AG04450 (cell line): ENCODE results near the gene PRKCH. TPM values are rescaled to one million over a fixed set of nuclear protein-coding genes. Genes with fewer than 3 reads are reported as not detected.

Source experiments
- CTCF ChIA-PET: fragments of 300-600, 350-600 bp; formaldehyde crosslinking; extraction: SDS; loops from one replicate; lab custom pipeline; 2022; ENCODE audit warnings: antibody characterized with exemption, inconsistent platforms; lab: Charles Lee
- POLR2A ChIA-PET: fragments of 350-600 bp; formaldehyde crosslinking; extraction: SDS; loops from one replicate; lab custom pipeline; 2021; ENCODE audit warnings: antibody characterized with exemption, inconsistent platforms; lab: Yijun Ruan, JAX
- DNase-seq: peaks from one replicate; pipeline ENCODE4 v3.0.0-alpha.2; 2011; ENCODE audit warnings: low read depth, low spot score
- H3K27ac ChIP-seq: one replicate; pipeline ENCODE4 v1.5.1; 2012; ENCODE audit warnings: low read depth, low read length, control low read depth
- H3K27me3 ChIP-seq: one replicate; pipeline ENCODE4 v1.6.0; 2012; ENCODE audit warnings: low read length; ENCODE audit not compliant: control insufficient read depth, insufficient read depth
- H3K4me3 ChIP-seq: 2 replicates; pipeline ENCODE4 v1.5.1; 2011; ENCODE audit warnings: mild to moderate bottlenecking, low read depth, low read length, control low read depth
- H3K9me3 ChIP-seq: 2 replicates; pipeline ENCODE4 v1.5.1; 2012; ENCODE audit warnings: low read length; ENCODE audit not compliant: control insufficient read depth, insufficient read depth
- polyA plus RNA-seq: library from polyadenylated mRNA; depleted of rRNA; stranded (reverse); fragments of >200 nt; gene quantifications from 2 replicates; pipeline ENCODE4 v1.2.3, GENCODE V29; 2011
- TF ChIP-seq, protein P1 (sequence below): IDR thresholded peaks from 2 replicates; pipeline ENCODE4 v1.5.1; 2011; ENCODE audit warnings: low read depth, low read length, control low read depth, inconsistent platforms

The PRKCH gene
- polyA plus RNA-seq, 1 experiment, result 1.6 TPM

DNA sequence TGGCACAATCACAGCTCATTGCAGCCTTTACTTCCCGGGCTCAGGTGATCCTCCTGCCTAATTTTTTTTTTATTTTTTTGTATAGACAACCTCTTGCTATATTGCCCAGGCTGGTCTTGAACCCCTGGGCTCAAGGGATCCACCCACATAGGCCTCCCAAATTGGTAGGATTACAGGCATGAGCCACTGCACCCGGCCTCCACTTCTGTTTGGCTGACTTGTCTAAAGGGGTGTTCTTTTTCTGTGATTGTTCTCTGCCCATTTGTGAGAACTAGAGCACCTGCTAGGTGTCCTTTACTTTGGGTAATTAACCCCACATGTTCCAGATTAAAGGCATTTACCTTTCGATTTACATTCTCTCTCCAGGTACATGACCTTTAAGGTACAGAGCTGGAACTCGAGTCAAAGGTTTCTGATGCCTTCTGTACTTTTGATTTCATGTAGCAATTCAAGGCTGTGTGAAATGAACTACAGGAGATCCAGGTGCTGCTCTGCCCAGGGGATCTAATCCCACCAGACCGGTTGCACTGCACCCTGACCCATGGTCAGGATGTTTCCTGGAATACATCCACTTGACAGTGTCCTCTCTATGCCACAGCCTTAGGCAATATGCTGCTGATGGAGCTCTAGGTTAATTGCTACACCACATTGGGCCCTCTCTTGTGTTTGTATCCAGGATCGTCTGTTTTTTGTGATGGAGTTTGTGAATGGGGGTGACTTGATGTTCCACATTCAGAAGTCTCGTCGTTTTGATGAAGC, 163.6 kb downstream of the PRKCH start:
- ChIA-PET POLR2A (no interaction called here), CTCF (interaction anchor here (0.9 kb wide), 1 partner anchor 15 kb away, joined by 4 read pairs; no protein-coding TSS in a partner anchor)
- no peak overlapping the region for H3K27ac ChIP-seq
- no peaks in the 10 kb centered on the region for H3K9me3 ChIP-seq
- no peak for DNase-seq
- TF ChIP-seq, protein P1, sequence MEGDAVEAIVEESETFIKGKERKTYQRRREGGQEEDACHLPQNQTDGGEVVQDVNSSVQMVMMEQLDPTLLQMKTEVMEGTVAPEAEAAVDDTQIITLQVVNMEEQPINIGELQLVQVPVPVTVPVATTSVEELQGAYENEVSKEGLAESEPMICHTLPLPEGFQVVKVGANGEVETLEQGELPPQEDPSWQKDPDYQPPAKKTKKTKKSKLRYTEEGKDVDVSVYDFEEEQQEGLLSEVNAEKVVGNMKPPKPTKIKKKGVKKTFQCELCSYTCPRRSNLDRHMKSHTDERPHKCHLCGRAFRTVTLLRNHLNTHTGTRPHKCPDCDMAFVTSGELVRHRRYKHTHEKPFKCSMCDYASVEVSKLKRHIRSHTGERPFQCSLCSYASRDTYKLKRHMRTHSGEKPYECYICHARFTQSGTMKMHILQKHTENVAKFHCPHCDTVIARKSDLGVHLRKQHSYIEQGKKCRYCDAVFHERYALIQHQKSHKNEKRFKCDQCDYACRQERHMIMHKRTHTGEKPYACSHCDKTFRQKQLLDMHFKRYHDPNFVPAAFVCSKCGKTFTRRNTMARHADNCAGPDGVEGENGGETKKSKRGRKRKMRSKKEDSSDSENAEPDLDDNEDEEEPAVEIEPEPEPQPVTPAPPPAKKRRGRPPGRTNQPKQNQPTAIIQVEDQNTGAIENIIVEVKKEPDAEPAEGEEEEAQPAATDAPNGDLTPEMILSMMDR, result no peak
- H3K27me3 ChIP-seq, result no peaks in the 10 kb centered on the region
- no peak overlapping the region for H3K4me3 ChIP-seq

GRCh38 chr14:61485661-61486060, 164.3 kb downstream of the PRKCH start:
- DNase-seq, result no peak
- POLR2A ChIA-PET, result no interaction called here
- Histone ChIP-seq H3K4me3 (no peak overlapping the region), H3K9me3 (no peaks in the 10 kb centered on the region), H3K27me3 (no peaks in the 10 kb centered on the region), H3K27ac (no peak overlapping the region)
- CTCF ChIA-PET, result no interaction called here
- TF ChIP-seq, protein P1, result no peak

DNA sequence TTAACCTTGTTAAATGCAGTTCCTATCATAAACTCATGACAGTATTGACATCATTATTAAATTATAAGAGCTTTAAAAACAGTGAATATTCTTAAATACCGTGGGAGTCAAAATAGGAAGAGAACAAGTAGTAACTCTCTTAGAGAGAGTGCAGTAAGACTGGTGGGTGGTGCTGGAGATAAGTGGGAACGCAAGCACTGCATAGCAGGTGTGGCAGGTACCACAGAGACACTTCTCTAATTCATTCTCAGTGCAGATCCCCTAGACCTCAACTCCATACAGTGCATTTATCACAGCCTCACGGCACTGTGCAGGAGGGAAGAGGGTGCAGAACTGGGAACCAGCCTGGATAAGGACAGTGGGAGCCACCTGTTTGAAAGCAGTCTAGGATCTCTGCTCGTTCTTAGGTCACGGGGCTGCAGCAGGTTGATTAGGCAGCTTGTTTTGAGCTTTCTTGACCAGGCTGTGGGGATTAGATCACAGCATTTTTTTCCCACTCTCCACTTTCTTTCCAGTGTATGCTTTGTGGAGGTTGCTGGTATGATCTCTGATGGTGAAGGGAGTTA, 165.6 kb downstream of the PRKCH start:
- ChIA-PET POLR2A (interaction anchor here (0.6 kb wide), 1 partner anchor 14 kb away, joined by 3 read pairs; no protein-coding TSS in a partner anchor), CTCF (no interaction called here)
- TF ChIP-seq, protein P1, result no peak

DNA sequence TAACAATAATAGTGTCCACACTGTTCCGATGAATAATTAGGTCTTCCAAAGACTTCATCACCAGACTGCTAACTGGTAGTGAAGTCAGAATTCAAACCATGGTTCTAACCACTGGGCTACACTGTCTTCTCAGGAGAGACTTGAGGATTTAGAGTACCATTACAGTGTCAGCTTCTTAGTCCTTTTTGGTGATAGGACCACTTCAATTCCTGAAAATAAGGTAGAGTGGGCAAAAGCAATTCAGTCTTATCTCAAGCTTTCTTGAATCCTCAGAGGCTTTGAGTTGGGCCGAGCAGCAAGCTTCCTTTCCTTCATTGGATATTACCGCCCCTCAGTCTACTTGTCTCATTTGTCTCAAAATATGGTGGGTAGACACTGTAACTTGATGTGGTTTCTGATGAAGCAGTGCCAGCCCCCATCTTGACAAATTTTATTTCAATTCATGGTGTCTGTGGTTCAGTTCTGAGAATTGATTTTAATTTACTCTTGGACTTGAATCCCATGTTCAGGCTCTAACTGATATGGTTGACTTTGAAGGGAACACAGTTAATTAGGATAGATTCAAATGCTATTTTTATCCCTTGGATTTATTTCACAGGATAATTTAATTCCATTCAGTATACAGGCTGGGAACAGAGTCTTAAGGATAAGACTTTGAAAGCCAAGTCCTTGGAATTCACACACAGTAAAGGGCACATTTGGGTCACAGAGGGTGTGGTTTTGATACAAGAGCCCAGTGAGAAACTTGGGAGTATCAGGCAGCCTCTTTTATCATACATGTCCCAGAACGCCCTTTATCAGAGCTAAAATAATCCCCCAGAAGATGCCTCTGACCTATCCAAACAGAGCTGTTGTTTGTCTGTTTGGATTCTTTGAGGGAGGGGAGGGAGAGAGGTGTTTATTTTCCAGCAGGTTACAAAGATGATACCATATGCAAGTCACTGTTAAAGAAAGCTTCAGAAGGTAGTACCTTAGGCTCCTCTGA, 167.3 kb downstream of the PRKCH start:
- no peak for DNase-seq
- POLR2A ChIA-PET, result no interaction called here
- H3K27ac ChIP-seq, result no peak overlapping the region
- H3K27me3 ChIP-seq, result no peaks in the 10 kb centered on the region
- H3K9me3 ChIP-seq, result no peaks in the 10 kb centered on the region
- TF ChIP-seq, protein P1, result no peak
- no peak overlapping the region for H3K4me3 ChIP-seq
- CTCF ChIA-PET, result interaction anchor here (0.5 kb wide), 1 partner anchor 24 kb away, joined by 7 read pairs; no protein-coding TSS in a partner anchor

More for the DNA sequence above, 165.6 kb downstream of the PRKCH start:
- H3K9me3 ChIP-seq, result no peaks in the 10 kb centered on the region
- H3K27me3 ChIP-seq, result no peaks in the 10 kb centered on the region
- H3K4me3 ChIP-seq, result no peak overlapping the region
- no peak for DNase-seq
- H3K27ac ChIP-seq, result no peak overlapping the region
